Measurements from ENCODE around the gene CAMK2N2.

- TF ChIP-seq POLR2AphosphoS5 (IDR thresholded peaks at IDR 0.05; ENCODE audit: low read depth, low read length) (no peak), SIN3A (IDR thresholded peaks at IDR 0.05; ENCODE audit: borderline replicate concordance, insufficient read depth, low read length) (no peak), TAF1 (IDR thresholded peaks at IDR 0.05; ENCODE audit: borderline replicate concordance, insufficient read depth, low read length) (no peak)
Measured at GRCh38 chr3:184236636-184237035, 24.7 kb downstream of the CAMK2N2 start.

All from PFSK-1 (cell line).